HG03280 (cell line): Measurements from ENCODE around the gene CCT8L2.
"Not testable (repeated sequence)": the region's sequence is repeated elsewhere in the genome, so short reads cannot be mapped to it uniquely, and the experiment has no call there.

Experiments
- ATAC-seq: cut with Tn5 transposase; IDR thresholded peaks from one replicate; pipeline ENCODE4 v1.9.1; 2021; ENCODE audit warnings: mild to moderate bottlenecking, moderate library complexity; ENCODE audit not compliant: unreplicated experiment

CCT8L2 gene

DNA sequence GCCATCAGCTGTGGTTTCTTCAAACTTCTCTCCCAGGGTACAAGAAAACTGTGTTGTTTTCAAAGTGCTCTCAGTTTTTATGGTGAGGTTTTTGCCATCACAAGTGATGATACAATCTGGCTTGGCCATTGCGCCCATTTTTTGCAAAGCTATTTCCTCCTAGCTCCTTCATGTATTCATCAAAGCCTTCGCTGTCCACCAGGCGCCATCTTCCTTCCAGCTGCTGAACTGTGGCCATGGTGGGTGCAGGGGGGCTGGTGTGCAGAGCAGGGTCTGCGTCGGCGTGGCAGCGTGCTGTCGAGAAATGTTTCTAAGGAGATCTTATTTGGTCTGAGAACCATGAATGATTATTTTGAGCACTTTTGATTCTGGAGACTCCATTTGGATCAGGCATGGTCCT is 2.6 kb upstream of the CCT8L2 start:
- ATAC-seq = not testable (repeated sequence)

DNA sequence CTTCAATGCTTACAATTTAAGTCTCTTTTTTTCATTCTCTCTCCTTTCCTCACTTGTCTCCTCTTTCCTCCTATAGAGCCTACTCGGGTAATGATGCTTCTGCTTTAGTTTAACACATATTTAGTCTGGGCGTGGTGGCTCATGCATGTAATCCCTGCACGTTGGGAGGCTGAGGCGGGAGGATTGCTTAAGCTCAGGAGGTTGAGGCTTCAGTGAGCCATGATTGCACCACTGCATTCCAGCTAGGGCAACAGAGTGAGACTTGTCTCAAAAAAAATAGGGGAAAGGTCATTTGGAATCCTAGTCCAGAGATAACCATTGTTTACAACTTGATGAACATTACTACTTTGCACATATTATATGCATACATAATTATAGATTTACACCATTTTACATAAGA is 1.4 kb upstream of the CCT8L2 start:
- no peak for ATAC-seq

GRCh38 chr22:16592231-16592630 is 379 bp downstream of the CCT8L2 start:
- not testable (repeated sequence) for ATAC-seq

- ATAC-seq = not testable (repeated sequence)
Measured at GRCh38 chr22:16591136-16591535, 1.5 kb downstream of the CCT8L2 start.

DNA sequence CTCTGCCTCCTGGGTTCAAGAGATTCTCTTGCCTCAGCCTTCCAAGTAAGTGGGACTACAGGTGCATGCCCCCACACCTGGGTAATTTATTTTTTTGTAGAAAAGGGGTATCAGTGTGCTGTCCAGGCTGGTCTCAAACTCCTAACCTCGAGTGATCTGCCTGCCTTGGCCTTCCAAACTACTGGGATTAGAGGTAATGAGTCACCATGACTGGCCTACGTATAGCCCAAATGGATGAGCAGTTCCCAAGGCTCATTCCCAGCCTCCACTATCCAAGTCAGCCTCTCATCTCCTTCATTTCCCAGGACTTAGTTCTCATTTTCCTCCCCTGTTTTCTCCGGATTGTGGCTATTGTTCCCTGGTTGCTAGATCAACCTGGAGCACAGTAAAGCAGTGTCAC is 5.6 kb downstream of the CCT8L2 start:
- ATAC-seq = no peak

GRCh38 chr22:16586170-16586569 is 6.4 kb downstream of the CCT8L2 start:
- no peak for ATAC-seq

DNA sequence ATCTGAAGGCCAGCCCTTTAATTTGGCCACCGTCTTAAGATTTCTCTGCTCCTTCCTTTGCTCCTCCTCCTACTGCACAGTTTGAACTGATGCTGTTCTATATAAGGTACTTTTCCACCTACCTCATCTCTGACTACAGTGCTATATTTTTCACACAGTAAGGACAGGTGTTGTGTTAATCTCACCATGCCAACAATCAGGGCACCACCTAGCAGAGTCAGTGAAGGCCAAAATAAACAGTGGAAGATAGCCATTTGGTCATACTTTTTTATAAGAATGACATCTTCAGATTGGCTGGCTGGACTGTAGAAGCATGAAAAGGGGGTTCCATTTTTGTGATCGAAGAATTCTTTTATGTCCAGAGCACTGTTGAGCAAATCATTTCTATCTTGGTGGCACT is 11.7 kb downstream of the CCT8L2 start:
- not testable (repeated sequence) for ATAC-seq

GRCh38 chr22:16569240-16569834 is 23.3 kb downstream of the CCT8L2 start:
- not testable (repeated sequence) for ATAC-seq

- no peak for ATAC-seq
Measured at GRCh38 chr22:16568425-16568758, 24.2 kb downstream of the CCT8L2 start.

DNA sequence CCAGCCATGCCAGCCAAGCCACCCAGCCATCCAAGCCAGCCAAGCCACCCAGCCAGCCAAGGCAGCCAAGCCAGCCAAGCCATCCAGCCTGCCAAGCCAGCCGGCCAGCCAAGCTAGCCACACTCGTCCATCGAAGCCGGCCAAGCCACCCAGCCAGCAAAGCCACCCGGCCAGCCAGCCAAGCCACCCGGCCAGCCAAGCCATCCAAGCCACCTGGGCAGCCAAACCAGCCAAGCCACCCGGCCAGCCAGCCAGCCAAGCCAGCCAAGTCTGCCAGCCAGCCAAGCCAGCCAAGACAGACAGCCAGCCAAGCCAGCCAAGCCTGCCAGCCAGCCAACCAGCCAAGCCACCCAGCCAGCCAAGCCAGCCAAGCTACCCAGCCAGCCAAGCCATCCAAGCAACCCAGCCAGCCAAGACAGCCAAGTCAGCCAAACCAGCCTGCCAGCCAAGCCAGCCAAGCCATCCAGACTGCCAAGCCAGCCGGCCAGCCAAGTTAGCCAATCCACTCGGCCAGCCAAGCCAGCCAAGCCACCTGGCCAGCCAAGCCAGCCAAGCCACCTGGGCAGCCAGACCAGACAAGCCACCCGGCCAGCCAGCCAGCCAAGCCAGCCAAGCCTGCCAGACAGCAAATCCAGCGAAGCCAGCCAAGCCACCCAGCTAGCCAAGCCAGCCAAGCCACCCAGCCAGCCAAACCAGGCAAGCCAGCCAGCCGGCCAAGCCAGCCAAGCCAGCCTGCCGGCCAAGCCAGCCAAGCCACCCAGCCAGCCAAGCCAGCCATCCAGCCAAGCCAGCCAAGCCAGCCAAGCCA is 24.8 kb downstream of the CCT8L2 start:
- ATAC-seq = not testable (repeated sequence)

- not testable (repeated sequence) for ATAC-seq
Measured at GRCh38 chr22:16566421-16567151, 26.0 kb downstream of the CCT8L2 start.

- ATAC-seq = not testable (repeated sequence)
Measured at GRCh38 chr22:16565585-16566420, 26.8 kb downstream of the CCT8L2 start.

DNA sequence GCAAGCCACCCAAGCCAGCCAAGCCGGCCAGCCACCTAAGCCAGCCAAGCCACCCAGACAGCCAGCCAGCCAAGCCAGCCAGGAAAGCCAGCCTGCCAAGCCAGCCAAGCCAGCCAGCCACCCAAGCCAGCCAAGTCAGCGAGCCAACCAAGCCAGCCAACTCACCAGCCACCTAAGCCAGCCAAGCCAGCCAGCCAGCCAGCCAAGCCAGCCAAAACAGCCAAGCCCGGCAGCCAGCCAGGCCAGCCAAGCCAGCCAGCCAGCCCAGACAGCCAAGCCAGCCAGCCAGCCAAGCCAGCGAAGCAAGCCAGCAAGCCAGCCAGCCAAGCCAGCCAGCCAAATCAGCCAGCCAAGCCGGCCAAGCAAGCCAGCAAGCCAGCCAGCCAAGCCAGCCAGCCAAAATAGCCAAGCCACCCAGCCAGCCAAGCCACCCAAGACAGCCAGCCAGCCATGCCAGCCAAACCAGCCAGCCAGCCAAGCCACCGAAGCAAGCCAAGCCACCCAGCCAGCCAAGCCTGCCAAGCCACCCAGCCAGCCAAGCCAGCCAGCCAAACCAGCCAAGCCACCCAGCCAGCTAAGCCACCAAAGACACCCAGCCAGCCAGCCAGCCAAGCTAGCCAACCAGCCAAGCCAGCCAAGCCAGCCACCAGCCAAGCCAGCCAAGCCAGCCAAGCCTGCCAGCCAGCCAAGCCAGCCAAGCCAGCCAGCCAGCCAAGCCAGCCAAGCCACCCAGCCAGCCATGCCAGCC is 27.6 kb downstream of the CCT8L2 start:
- ATAC-seq = not testable (repeated sequence)

DNA sequence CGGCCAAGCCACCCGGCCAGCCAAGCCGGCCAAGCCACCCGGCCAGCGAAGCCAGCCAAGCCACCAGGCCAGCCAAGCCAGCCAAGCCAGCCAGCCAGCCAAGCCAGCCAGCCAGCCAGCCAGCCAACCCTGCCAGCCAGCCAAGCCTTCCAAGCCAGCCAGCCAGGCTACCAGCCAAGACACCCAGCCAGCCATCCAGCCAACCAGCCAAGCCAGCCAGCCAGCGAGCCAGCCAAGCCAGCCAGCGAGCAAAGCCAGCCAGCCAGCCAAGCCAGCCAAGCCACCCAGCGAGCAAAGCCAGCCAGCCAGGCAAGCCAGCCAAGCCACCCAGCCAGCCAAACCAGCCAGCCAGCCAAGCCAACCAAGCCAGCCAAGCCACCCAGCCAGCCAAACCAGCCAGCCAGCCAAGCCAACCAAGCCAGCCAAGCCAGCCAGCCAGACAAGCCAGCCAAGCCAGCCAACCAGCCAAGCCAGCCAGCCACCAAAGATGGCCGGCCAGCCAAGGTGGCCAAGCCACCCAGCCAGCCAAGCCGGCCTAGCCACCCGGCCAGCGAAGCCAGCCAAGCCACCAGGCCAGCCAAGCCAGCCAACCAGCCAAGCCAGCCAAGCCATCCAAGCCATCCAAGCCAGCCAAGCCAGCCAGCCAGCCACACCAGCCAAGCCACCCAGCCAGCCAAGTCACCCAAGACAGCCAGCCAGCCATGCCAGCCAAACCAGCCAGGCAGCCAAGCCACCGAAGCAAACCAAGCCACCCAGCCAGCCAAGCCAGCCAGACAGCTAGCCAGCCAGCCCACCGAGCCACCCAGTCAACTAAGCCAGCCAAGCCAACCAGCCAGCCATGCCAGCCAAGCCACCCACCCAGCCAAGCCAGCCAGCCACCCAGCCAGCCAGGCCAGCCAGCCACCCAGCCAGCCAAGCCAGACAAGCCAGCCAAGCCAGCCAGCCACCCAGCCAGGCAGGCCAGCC is 28.8 kb downstream of the CCT8L2 start:
- ATAC-seq = no peak

DNA sequence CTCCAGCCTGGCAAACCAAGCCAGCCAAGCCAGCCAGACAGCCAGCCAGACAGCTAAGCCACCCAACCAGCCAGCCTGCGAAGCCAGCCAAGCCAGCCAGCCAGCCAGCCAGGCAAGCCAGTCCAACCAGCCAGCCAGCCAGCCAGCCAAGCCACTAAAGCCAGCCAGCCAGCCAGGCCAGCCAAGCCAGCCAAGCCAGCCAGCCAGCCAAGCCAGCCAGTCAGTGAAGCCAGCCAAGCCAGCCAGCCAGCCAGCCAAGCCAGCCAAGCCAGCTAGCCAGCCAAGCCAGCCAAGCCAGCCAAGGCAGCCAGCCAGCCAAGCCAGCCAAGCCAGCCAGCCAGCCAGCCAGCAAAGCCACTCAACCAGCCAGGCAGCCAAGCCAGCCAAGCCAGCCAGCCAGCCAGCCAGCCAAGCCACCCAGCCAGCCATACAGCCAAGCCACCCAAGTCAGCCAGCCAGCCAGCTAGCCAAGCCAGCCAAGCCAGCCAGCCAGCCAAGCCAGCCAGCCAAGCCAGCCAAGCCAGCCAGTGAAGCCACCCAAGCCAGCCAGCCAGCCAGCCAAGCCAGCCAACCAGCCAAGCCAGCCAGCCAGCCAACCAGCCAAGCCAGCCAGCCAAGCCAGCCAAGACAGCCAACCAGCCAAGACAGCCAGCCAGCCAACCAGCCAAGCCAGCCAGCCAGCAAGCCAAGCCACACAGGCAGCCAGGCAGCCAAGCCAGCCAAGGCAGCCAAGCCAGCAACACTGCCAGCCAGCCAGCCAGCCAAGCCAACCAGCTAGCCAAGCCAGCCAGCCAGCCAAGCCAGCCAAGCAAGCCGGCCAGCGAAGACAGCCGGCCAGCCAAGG is 29.7 kb downstream of the CCT8L2 start:
- no peak for ATAC-seq

GRCh38 chr22:16561093-16561658 is 31.4 kb downstream of the CCT8L2 start:
- not testable (repeated sequence) for ATAC-seq

GRCh38 chr22:16560651-16561050 is 32.0 kb downstream of the CCT8L2 start:
- not testable (repeated sequence) for ATAC-seq

DNA sequence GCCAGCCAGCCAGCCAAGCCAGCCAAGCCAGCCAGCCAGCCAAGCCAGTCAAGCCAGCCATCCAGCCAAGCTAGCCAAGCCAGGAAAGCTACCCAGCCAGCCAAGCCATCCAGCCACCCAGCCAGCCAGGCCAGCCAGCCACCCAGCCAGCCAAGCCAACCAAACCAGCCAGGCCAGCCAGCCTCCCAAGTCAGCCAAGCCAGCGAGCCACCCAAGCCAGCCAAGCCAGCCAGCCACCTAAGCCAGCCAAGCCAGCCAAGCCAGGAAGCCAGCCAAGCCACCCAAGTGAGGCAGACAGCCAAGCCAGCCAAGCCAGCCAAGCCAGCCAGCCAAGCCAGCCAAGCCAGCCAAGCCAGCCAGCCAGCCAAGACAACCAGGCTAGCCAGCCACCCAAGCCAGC is 32.6 kb downstream of the CCT8L2 start:
- not testable (repeated sequence) for ATAC-seq
